ENCODE measurements around the gene SLC43A1.

DNA sequence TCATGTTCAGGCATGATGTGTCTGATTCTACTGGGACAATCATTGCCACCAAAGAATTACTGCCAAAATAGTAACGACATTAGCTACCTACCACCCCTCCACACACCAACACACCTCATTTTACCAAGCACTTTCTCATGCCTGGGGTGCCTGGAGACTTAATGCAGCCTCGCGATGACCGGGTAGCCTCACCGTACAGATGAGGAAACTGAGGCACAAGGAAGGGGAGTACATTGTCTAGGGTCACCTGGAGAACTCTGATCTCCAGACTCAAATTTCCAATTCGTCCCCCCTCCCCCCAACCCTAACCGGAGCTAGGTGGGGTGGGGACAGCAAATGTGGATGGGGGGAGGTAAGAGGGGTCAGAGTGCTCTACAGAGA is 57.9 kb downstream of the SLC43A1 start:
- no peak for TF ChIP-seq POLR2A (IDR thresholded peaks at IDR 0.05)
- TF ChIP-seq, protein P1, sequence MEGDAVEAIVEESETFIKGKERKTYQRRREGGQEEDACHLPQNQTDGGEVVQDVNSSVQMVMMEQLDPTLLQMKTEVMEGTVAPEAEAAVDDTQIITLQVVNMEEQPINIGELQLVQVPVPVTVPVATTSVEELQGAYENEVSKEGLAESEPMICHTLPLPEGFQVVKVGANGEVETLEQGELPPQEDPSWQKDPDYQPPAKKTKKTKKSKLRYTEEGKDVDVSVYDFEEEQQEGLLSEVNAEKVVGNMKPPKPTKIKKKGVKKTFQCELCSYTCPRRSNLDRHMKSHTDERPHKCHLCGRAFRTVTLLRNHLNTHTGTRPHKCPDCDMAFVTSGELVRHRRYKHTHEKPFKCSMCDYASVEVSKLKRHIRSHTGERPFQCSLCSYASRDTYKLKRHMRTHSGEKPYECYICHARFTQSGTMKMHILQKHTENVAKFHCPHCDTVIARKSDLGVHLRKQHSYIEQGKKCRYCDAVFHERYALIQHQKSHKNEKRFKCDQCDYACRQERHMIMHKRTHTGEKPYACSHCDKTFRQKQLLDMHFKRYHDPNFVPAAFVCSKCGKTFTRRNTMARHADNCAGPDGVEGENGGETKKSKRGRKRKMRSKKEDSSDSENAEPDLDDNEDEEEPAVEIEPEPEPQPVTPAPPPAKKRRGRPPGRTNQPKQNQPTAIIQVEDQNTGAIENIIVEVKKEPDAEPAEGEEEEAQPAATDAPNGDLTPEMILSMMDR (IDR thresholded peaks at IDR 0.05) = no peak
